ENCODE measurements around the gene TSPAN12. TPM values are rescaled to one million over a fixed set of nuclear protein-coding genes. Genes with fewer than 3 reads are reported as not detected.

The TSPAN12 gene
- total RNA-seq, 1 donor from 2014 or later, result 13.0 TPM

DNA sequence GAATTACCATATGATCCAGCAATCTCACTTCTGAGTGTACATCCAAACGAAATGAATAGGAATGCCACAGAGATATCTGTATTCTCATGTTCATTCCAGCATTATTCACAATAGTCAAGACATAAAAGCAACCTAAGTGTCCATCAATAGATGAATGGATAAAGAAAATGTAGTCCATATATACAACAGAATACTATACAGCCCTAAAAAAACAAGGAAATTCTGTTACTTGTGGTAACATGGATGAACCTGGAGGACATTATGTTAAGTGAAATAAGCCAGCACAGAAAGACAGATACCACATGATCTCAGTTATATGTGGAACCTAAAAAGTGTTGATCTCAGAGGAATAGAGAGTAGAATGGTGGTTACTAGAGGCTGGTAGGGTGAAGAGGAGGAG is 26.7 kb downstream of the TSPAN12 start:
- H3K4me3 Mint-ChIP-seq (ENCODE audit: unreplicated experiment), result no peak overlapping the region
- no peaks in the 10 kb centered on the region for H3K9me3 Mint-ChIP-seq (ENCODE audit: unreplicated experiment)

GRCh38 chr7:120829487-120829886 is 28.5 kb downstream of the TSPAN12 start:
- TF ChIP-seq EZH2 (IDR thresholded peaks at IDR 0.05; ENCODE audit: insufficient read depth, low read length) (no peak), CTCF (IDR thresholded peaks at IDR 0.05; ENCODE audit: insufficient read depth, low read depth, low read length) (no peak)
- Histone ChIP-seq H4K20me1 (ENCODE audit: insufficient read depth, low read length) (no peaks in the 10 kb centered on the region), H3K4me1 (ENCODE audit: insufficient read depth, low read length) (no peaks in the 10 kb centered on the region), H3K27me3 (ENCODE audit: insufficient read depth, low read length) (no peaks in the 10 kb centered on the region), H3K79me2 (ENCODE audit: insufficient read depth, low read length) (no peaks in the 10 kb centered on the region), H3K4me2 (ENCODE audit: low read length) (no peak overlapping the region), H3K36me3 (ENCODE audit: insufficient read depth, low read length) (no peaks in the 10 kb centered on the region), H3K27ac (ENCODE audit: low read depth, low read length) (no peak overlapping the region), H3K4me3 (ENCODE audit: insufficient read depth, low read depth, low read length) (no peak overlapping the region), H3K9me3 (ENCODE audit: insufficient read depth, low read depth, low read length) (no peaks in the 10 kb centered on the region), H3K9ac (ENCODE audit: low read length) (no peak overlapping the region), H2AFZ (ENCODE audit: low read depth, low read length) (no peak overlapping the region)
- no peak for FAIRE-seq
- DNase-seq (ENCODE audit: low read depth), result no peak
- Mint-ChIP-seq H3K9me3 (ENCODE audit: unreplicated experiment) (no peaks in the 10 kb centered on the region), H3K4me3 (ENCODE audit: unreplicated experiment) (no peak overlapping the region), H3K4me1 (ENCODE audit: low read depth, unreplicated experiment) (no peaks in the 10 kb centered on the region), H3K27ac (ENCODE audit: unreplicated experiment) (no peak overlapping the region), H3K27me3 (ENCODE audit: low read depth, unreplicated experiment) (no peaks in the 10 kb centered on the region), H3K36me3 (ENCODE audit: low read depth, unreplicated experiment) (no peaks in the 10 kb centered on the region)

More for the DNA sequence above, 26.7 kb downstream of the TSPAN12 start:
- DNase-seq (ENCODE audit: low read depth), result no peak
- no peak overlapping the region for H2AFZ ChIP-seq (ENCODE audit: low read depth, low read length)
- H3K27ac Mint-ChIP-seq (ENCODE audit: unreplicated experiment), result no peak overlapping the region
- no peak for TF ChIP-seq EZH2 (IDR thresholded peaks at IDR 0.05; ENCODE audit: insufficient read depth, low read length)
- TF ChIP-seq CTCF (IDR thresholded peaks at IDR 0.05; ENCODE audit: insufficient read depth, low read depth, low read length), result no peak
- H3K79me2 ChIP-seq (ENCODE audit: insufficient read depth, low read length), result no peaks in the 10 kb centered on the region
- no peaks in the 10 kb centered on the region for H3K4me1 Mint-ChIP-seq (ENCODE audit: low read depth, unreplicated experiment)
- H3K9me3 ChIP-seq (ENCODE audit: insufficient read depth, low read depth, low read length), result no peaks in the 10 kb centered on the region
- no peak overlapping the region for H3K4me2 ChIP-seq (ENCODE audit: low read length)
- H4K20me1 ChIP-seq (ENCODE audit: insufficient read depth, low read length), result no peaks in the 10 kb centered on the region
- H3K9ac ChIP-seq (ENCODE audit: low read length), result no peak overlapping the region
- H3K36me3 ChIP-seq (ENCODE audit: insufficient read depth, low read length), result no peaks in the 10 kb centered on the region
- no peaks in the 10 kb centered on the region for H3K27me3 ChIP-seq (ENCODE audit: insufficient read depth, low read length)
- H3K36me3 Mint-ChIP-seq (ENCODE audit: low read depth, unreplicated experiment), result no peaks in the 10 kb centered on the region
- H3K27ac ChIP-seq (ENCODE audit: low read depth, low read length), result no peak overlapping the region
- H3K4me3 ChIP-seq (ENCODE audit: insufficient read depth, low read depth, low read length), result no peak overlapping the region
- no peaks in the 10 kb centered on the region for H3K4me1 ChIP-seq (ENCODE audit: insufficient read depth, low read length)
- no peaks in the 10 kb centered on the region for H3K27me3 Mint-ChIP-seq (ENCODE audit: low read depth, unreplicated experiment)
- no peak for FAIRE-seq

- no peak for DNase-seq (ENCODE audit: low read depth)
- Histone ChIP-seq H3K27ac (ENCODE audit: low read depth, low read length) (no peak overlapping the region), H3K4me1 (ENCODE audit: insufficient read depth, low read length) (no peaks in the 10 kb centered on the region), H3K27me3 (ENCODE audit: insufficient read depth, low read length) (no peaks in the 10 kb centered on the region), H3K9me3 (ENCODE audit: insufficient read depth, low read depth, low read length) (no peaks in the 10 kb centered on the region), H3K9ac (ENCODE audit: low read length) (no peak overlapping the region), H4K20me1 (ENCODE audit: insufficient read depth, low read length) (no peaks in the 10 kb centered on the region), H3K36me3 (ENCODE audit: insufficient read depth, low read length) (no peaks in the 10 kb centered on the region), H2AFZ (ENCODE audit: low read depth, low read length) (no peak overlapping the region), H3K79me2 (ENCODE audit: insufficient read depth, low read length) (no peaks in the 10 kb centered on the region), H3K4me2 (ENCODE audit: low read length) (no peak overlapping the region), H3K4me3 (ENCODE audit: insufficient read depth, low read depth, low read length) (no peak overlapping the region)
- FAIRE-seq, result no peak
- TF ChIP-seq EZH2 (IDR thresholded peaks at IDR 0.05; ENCODE audit: insufficient read depth, low read length) (no peak), CTCF (IDR thresholded peaks at IDR 0.05; ENCODE audit: insufficient read depth, low read depth, low read length) (no peak)
- H3K36me3 Mint-ChIP-seq (ENCODE audit: low read depth, unreplicated experiment), result no peaks in the 10 kb centered on the region
- H3K4me3 Mint-ChIP-seq (ENCODE audit: unreplicated experiment), result no peak overlapping the region
- H3K27ac Mint-ChIP-seq (ENCODE audit: unreplicated experiment), result no peak overlapping the region
- H3K27me3 Mint-ChIP-seq (ENCODE audit: low read depth, unreplicated experiment), result no peaks in the 10 kb centered on the region
- H3K4me1 Mint-ChIP-seq (ENCODE audit: low read depth, unreplicated experiment), result no peaks in the 10 kb centered on the region
- no peaks in the 10 kb centered on the region for H3K9me3 Mint-ChIP-seq (ENCODE audit: unreplicated experiment)
Measured at GRCh38 chr7:120828528-120828927, 29.4 kb downstream of the TSPAN12 start.

All from astrocyte (in vitro differentiated cells and primary cell).